Stimulated activated CD8-positive, alpha-beta memory T cell treated with anti-CD3 and anti-CD28 coated beads, Interleukin-12 subunit alpha, Interleukin-12 subunit beta, amount 100 ng/mL, for 1 hour (primary cell): ENCODE data around the gene C16orf92.

Experiments
- DNase-seq: peaks from one replicate; pipeline ENCODE4 v3.0.0-alpha.2; 2020; ENCODE audit warnings: low read depth

C16orf92 gene

GRCh38 chr16:30060836-30061554 lies 38.0 kb downstream of the C16orf92 start:
- DNase-seq = no peak

- no peak for DNase-seq
Observed at GRCh38 chr16:30063278-30063892, 40.4 kb downstream of the C16orf92 start.

GRCh38 chr16:30063893-30064728 lies 41.1 kb downstream of the C16orf92 start:
- peak; percentile 50 for DNase-seq

- DNase-seq = no peak
Observed at GRCh38 chr16:30064729-30065101, 41.7 kb downstream of the C16orf92 start.

- peak; percentile 91 for DNase-seq
Observed at GRCh38 chr16:30065102-30065942, 42.3 kb downstream of the C16orf92 start, which contains the start of gene ALDOA. Gene ALDOA (plus strand): TSS chr16:30065760. CDS start chr16:30066898, 1,138 bp downstream.

- DNase-seq = no peak
Observed at GRCh38 chr16:30065943-30066760, 43.2 kb downstream of the C16orf92 start.

- DNase-seq = no peak
Observed at GRCh38 chr16:30066761-30067583, 44.0 kb downstream of the C16orf92 start.

- no peak for DNase-seq
Observed at GRCh38 chr16:30067584-30067916, 44.6 kb downstream of the C16orf92 start.

- DNase-seq = no peak
Observed at GRCh38 chr16:30068333-30068732, 45.3 kb downstream of the C16orf92 start.

GRCh38 chr16:30068750-30069610 lies 46.0 kb downstream of the C16orf92 start:
- DNase-seq = peak; percentile 38

GRCh38 chr16:30069611-30070462 lies 46.8 kb downstream of the C16orf92 start:
- no peak for DNase-seq

GRCh38 chr16:30070490-30070889 lies 47.5 kb downstream of the C16orf92 start:
- no peak for DNase-seq
